HG02588 (cell line): ENCODE results near the gene ARHGAP12.
"Not testable (repeated sequence)": the region's sequence is repeated elsewhere in the genome, so short reads cannot be mapped to it uniquely, and the experiment has no call there.

Experiments
- ATAC-seq: cut with Tn5 transposase; IDR thresholded peaks from one replicate; pipeline ENCODE4 v1.9.1; 2021; ENCODE audit warnings: mild to moderate bottlenecking, moderate library complexity; ENCODE audit not compliant: unreplicated experiment

ARHGAP12 gene

DNA sequence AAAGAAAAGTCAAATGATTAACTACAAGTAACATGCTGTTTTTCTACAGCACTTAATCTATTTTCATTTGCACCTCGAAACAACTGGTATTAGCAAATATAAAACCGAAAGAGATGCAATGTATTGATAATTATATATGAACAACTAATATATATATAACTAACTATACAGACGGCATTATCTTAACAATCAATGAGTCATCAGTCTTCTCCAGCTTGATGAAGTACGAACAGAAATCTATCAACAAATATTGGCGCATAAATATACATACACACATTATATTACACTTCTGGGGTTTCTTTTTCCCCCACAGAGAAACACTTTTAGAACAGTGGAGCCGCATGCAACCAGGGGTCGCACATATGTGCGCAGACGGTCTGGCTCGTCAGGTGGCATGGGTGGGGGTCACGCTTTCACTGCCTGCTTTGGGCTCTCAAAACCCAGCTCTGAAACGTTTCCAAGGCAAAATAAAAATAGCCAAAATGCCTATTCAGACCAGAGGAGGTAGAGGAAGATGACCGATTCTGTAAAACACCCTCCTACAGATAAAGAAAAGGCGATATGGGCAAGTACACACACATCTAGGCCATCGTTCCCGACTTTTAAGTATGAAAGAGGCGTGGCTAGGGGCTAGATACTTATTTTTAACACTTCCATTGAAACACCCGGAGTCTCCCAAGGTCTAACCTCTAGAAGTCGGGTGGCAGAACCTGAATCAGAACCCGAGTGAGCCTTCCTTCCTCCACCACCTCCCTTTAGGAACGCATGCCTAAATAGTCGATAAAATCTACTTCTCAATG is 1.7 kb downstream of the ARHGAP12 start:
- ATAC-seq, result no peak

DNA sequence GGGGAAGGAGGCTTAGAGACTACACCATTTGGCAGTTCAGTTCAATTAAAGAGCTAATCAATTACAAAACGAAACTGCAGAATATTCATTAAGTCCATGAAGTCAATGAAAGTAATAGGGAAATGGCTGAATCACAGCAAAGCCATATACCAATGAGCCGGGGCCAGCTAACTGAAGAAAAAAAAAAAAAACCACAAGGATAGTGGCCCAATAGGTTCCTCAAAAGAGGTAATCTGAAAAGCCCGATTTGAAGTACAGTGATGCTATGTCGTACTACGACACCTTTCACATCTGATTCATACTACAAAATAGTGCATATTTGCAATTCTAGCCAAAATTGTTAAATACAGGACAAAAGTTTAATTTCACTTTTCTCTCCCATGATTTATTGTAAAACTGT is 2.5 kb downstream of the ARHGAP12 start:
- no peak for ATAC-seq

DNA sequence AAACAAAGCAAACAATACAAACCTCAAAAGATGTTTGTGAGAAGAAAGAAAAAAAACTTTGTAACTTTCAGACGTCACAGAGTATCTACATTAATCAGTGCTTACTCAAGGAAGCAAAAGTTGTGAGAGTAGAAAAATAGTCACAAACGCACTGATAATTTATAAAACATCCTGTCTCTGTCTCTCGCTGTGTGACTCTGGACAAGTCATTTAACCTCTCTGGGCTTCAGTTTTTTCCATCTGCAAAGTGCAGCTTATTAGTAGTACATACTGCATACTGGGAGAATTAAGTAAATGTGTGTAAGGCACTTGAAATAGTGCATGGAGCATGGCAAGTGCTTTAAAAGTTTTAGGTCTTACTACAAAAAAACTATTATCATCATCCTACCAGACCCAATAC is 3.8 kb downstream of the ARHGAP12 start:
- no peak for ATAC-seq

DNA sequence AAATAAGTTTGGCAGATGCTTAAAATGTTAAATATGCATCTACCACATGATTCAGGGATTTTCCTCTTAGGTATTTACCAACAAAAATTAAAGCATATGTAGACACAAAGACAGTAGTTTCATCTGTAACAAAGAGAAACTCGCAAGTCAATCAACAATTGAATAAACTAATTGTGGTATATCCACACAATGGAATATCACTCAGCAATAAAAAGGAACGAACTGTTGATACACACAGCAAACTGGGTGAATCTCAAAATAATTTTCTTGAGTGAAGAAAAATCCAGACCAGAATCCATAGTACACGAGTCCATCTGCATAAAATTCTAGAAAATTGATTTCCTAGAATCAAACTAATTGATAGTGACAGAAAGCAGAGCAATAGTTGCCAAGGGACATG is 5.2 kb downstream of the ARHGAP12 start:
- no peak for ATAC-seq

DNA sequence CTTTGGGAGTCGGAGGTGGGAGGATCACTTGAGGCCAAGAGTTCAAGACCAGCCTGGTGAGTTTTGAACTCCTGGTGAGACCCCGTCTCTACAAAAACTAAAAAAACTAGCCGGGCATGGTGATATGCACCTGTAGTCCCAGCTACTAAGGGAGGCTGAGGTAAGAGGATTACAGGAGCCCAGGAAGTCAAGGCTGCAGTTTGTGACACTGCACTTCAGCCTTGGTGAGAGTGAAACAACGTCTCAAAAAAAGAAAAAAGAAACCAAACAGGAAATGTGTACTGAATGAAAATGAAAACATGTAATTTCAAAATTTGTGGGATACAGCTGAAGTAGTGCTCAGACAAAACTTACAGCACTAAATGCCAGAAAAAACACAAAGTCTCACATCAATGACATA is 7.6 kb downstream of the ARHGAP12 start:
- no peak for ATAC-seq

DNA sequence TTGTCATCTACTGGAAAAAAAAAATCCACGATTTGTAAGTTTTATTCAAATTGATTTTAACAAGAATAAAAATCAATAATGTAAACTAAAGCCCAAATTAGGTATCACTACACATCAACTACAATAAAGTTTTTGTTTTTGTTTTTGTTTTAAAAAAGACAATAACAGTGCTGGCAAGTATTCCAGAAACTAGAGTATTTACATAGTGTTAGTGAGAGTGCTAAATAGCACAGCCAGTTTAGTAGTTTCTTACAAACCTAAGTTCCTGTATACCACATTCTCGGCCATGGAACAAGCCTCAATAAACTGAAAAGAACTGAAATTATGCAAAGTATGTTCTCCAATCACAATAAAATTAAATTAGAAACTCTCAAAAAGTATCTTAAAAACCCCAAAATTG is 8.1 kb downstream of the ARHGAP12 start:
- no peak for ATAC-seq

DNA sequence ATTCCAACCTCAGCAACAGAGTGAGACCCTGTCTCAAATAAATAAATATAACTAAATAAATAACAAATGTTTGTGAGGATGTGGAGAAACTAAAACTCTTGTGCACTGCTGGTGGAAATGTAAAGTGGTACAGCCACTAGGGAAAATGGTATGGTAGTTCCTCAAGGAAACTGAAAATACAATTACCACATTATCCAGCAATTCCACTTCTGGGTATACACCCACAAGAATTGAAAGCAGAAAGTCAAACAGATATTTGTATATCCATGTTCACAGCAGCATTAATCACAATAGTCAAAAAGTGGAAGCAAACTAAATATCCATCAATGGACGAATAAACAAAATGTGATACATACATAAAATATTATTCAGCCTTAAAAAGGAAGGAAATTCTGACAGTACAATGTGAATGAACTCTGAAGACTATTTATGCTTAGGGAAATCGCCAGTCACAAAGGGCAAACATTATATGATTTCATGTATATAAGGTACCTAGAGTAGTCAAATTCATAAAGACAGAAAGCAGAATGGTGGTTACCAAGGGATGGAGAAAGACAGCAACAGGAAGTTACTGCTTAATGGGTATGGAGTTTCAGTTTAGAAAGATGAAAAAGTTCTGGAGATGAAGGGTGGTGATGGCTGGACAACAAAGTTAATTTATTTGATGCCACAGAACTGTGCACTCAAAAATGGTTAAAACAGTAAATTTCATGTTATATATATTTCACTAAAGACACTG is 9.8 kb downstream of the ARHGAP12 start:
- ATAC-seq, result no peak

DNA sequence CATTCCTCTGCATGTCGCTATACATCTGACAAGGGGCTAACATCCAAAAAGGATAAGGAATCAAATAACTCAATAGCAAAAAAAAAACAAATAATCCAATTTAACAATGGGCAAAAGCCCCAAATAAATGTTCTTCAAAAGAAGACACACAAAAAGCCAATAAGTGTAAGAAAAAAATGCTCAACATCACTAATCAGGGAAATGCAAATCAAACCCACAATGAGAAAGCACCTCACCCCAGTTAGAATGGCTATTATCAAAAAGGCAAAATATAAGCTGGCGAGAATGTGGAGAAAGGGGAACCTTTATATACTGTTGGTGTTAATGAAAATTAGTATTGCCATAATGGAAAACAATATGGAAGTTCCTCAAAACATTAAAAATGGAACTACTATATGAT is 14.3 kb downstream of the ARHGAP12 start:
- ATAC-seq, result no peak

DNA sequence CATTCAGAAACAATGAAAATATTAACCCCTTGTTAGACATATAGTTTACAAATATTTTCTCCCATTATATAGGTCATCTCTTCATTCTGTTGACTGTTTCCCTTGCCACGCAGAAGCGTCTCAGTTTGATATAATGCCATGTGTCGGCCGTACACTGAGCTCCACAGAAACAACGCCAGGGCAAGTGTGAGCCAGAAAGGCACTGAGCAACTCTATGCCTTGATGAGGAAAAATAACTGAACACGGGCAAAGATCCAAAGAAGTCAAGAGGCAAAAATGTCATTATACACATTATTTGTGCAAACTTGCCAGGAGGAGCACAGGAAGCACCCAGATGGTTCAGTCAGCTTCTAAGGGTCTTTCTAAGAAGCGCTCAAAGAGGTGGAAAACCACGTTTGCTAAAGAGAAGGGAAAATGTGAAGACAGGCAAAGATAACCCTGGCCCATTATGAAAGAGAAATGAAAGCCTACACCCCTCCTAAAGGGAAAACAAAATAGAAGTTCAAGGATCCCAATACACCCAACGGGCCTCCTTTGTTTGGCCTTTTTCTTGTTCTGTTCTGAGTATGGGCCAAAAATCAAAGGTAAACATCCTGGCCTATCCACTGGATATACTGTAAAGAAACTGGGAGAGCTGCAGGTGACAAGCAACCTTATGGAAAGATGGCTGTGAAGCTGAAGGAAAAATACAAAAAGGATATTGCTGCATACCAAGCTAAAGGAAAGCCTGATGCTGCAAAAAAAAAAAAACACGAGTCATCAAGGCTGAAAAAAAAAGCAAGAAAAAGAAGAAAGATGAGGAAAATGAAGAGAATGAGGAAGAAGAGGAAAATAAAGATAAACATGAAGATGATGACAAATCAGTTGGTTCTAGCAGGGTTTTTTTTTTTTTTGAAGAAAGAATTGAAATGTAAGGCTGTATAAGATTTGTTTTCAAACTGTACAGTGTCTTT is 15.5 kb downstream of the ARHGAP12 start:
- no peak for ATAC-seq

DNA sequence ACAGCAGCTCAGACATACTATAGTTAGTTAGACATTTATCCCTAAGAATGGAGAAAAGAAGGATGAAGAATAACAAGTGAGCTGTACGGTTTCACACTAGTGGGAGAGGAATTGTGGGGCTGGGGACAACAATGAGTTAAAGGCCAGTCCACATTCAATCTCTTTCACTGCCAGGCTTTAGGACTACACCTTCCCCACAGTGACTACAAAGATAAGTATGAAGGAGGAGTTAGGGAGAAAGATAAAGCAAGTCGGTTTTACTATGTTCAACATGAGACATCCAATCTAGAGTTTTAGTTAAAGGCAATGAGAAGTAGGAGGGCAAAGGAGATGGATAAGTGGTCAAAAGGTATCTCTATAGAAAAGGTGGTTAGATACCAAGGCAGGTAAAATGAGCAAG is 16.3 kb downstream of the ARHGAP12 start:
- no peak for ATAC-seq

DNA sequence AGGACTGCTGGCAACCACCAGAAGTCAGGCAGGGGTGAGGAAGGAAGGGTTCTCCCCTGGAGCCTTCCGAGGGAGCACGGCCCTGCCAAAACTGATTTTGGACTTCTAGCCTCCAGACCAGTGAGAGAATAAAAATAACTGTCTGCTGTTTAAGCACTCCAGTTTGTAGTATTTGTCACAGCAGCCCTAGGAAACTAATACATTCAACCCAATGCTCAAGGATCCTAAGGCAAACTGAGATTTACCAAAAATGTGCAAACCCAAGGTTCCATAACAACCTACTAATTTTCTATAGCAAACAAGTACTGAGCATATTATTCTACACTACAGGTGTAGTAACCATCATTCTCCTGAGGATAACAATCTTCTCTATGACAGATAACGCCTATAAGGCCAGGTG is 18.6 kb downstream of the ARHGAP12 start:
- no peak for ATAC-seq

DNA sequence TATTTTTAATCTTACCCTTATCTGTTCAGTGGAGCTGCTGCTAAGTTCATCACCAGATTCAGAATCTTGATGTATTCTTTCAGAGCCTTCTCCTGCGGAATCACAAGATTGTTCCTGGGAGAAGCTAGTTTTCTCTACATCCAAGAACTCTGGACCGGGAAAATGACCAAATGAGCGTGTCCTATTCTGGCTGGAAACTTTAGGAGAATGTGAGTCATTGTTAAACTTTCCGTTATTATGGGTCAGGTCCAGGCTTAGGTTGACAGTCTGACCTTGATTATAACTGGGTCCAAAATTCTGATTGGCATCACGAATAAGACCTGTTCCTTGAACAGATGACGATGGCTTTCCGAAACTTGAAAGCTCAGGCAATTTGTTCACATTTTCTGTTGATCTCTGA is 20.5 kb downstream of the ARHGAP12 start:
- ATAC-seq, result no peak

DNA sequence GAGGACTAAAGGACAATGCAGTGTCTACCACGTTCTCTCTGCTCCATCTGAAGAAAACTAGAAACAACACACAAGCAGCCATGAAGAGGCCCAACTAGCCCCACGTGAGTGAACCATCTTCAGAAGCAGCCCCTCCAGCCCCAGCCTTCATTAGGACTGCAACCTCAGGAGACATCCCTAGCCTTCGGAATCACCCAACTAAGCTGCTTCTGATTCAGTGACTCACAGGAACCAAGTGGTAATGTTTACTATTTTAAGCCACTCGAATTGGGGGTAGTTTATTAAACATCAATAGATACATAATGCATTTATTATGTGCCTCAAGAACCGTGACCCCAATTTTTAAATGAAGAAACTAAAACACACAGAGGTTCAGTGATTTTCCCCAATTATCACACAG is 22.6 kb downstream of the ARHGAP12 start:
- ATAC-seq, result no peak

DNA sequence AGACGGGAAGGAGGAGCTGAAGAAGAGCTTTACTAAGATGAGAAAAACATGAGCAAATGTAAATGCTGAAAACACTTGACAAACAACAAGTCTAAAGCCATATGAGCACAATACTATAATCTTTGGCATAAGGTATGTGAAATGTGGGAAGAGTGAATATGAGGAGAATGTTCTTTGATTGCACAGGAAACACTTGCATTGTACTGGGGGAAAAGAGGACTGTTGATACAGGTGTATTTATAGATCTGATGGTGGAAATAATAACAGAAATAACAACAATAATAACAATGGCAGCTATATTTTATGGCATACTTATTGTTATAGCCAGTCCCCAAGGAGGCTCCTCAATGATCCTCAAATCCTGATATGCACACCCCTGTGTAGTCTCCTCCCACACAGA is 23.0 kb downstream of the ARHGAP12 start:
- ATAC-seq, result no peak

DNA sequence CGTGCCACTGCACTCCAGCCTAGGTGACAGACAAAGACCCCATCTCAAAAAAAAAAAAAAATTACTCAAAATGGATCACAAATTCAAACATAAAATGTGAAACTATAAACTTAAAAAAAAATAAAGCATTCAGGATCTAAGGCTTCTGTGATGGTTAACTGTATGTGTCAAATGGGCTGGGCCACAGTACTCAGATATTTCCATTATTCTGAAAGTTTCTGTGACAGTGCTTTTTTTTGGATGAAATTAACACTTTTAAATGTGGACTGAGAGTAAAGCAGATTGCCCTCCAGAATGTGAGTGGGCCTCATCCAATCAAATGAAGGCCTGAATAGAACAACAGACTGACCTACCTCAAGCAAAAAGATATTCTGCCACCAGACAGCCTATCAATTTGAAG is 26.0 kb downstream of the ARHGAP12 start:
- ATAC-seq, result no peak

DNA sequence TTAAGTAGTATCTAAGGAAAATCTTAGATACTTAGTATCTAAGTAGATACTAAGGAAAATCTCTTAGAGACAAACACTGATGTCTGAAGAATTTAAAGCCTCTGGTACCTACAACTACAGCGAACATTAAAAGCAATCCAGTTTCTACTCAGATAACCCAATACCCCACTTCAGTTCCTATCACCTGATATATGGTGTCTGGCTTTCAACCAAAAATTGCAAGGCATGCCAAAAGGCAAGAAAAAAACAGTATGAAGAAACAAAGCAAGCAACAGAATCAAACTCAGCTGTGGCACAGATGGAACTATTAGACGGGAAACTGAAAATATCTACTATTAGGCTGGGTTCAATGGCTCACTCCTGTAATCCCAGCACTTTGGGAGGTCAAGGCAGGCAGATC is 31.1 kb downstream of the ARHGAP12 start:
- ATAC-seq, result no peak

DNA sequence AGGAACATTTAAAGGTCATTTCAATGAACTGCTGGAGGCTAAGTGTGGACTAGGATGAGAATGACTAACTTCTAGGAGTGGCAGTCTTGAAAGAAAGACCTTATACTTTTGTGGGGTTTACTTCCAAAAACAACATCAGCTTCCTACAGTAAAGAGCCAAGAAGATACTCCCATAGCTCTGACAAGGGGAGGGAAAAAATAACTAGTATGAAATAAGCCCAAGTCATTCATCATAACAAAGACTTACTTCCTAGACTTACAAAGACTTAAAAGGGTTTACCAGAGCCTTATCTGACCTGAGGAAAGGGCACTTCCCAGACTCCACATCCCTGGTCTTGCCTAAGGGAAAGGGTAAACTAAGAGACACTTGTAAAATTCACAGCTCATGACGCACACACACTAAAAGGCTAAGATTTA is 31.7 kb downstream of the ARHGAP12 start:
- no peak for ATAC-seq

DNA sequence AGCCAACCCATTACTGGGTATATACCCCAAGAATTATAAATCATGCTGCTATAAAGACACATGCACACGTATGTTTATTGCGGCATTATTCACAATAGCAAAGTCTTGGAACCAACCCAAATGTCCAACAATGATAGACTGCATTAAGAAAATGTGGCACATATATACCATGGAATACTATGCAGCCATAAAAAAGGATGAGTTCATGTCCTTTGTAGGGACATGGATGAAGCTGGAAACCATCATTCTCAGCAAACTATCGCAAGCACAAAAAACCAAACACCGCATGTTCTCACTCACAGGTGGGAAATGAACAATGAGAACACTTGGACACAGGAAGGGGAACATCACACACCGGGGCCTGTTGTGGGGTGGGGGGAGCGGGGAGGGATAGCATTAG is 32.9 kb downstream of the ARHGAP12 start:
- ATAC-seq, result not testable (repeated sequence)

DNA sequence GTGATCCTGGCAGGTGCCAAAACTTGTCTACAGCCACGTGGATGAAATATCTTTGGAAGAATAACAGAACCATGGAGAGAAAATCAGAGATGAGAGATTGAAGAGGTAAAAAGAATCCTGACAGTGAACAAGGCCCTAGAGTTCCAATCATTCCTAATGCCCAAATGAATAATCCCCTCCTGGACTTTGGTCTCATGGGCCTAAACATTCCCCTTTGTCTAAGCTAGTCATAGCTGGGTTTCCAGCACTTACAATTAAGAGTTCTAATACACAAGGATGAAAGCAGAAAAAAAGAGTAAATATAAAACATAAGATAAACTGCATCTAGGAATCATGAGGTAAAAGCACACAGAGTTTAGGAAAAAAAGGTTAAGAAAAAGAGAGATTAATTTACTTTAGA is 40.2 kb downstream of the ARHGAP12 start:
- ATAC-seq, result no peak

DNA sequence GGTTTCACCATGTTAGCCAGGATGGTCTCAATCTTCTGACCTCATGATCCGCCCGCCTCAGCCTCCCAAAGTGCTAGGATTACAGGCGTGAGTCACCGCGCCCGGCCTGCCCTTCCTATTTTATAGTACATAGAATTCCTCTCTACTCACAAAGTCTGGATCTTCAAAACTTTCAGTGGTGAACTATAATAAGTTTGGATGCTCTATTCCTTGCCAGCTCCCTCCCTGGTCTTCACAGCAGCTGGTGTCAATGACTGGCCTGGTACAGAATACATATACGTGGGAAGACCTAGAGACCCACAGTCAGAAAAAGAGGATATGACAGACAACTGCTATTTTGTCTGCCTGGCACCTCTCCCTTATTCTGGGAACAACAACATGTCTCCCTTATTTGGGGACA is 40.8 kb downstream of the ARHGAP12 start:
- ATAC-seq, result no peak

DNA sequence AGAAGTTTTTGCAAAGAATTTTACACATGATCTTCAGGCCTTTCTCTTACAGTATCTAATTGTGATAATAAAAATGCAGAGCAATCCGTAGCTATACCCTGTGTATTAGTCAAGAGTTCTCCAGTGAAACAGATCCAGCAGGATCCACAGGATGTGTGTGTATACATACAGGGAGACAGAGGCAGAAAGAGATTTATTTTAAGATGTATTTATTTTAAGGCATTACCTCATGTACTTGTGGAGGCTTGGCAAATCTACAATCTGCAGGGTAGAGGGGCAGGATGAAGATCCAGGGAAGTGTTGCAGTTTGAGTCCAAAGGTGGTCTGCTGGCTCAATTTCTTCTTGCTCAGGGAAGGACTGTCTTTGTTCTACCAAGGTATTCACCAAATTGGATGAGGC is 41.7 kb downstream of the ARHGAP12 start:
- no peak for ATAC-seq
